Measurements from ENCODE around the gene CD248.

DNA sequence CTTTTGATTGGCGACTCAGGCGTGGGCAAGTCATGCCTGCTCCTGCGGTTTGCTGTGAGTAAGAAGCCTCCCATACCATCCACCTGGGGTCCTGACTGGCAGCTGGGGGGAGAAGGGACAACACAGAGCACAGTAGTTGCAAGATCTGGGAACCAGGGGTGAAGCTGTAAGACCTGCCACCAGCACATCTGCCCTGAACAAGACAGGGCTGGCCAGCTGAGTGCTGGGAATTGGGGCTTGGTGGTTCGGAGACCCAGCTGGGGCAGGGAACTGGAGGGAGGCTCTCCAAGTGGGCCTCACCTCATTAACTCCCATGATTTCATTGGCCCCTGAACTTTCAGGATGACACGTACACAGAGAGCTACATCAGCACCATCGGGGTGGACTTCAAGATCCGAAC lies 45.0 kb downstream of the CD248 start:
- TF ChIP-seq, protein P1, sequence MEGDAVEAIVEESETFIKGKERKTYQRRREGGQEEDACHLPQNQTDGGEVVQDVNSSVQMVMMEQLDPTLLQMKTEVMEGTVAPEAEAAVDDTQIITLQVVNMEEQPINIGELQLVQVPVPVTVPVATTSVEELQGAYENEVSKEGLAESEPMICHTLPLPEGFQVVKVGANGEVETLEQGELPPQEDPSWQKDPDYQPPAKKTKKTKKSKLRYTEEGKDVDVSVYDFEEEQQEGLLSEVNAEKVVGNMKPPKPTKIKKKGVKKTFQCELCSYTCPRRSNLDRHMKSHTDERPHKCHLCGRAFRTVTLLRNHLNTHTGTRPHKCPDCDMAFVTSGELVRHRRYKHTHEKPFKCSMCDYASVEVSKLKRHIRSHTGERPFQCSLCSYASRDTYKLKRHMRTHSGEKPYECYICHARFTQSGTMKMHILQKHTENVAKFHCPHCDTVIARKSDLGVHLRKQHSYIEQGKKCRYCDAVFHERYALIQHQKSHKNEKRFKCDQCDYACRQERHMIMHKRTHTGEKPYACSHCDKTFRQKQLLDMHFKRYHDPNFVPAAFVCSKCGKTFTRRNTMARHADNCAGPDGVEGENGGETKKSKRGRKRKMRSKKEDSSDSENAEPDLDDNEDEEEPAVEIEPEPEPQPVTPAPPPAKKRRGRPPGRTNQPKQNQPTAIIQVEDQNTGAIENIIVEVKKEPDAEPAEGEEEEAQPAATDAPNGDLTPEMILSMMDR (IDR thresholded peaks at IDR 0.05), result no peak
- no peak for TF ChIP-seq ZFX (IDR thresholded peaks at IDR 0.05; ENCODE audit: borderline replicate concordance)
